GM23338 (cell line): Measurements from ENCODE around the gene IGF1R. TPM values are rescaled to one million over a fixed set of nuclear protein-coding genes. Genes with fewer than 3 reads are reported as not detected.

Experiments
- ATAC-seq: fragments of 200-7000 bp; cut with Tn5 transposase; 3 replicates; pipeline ENCODE4 v1.9.1; 2020
- DNase-seq: peaks from one replicate; pipeline ENCODE4 v3.0.0-alpha.2; 2015; ENCODE audit warnings: low spot score
- H2AFZ ChIP-seq: fragments of 200-600 bp; sonication (generic); 2 replicates; pipeline ENCODE4 v1.8.0; 2016; ENCODE audit warnings: antibody characterized with exemption, mild to moderate bottlenecking, moderate library complexity
- H3F3A ChIP-seq: fragments of 200-600 bp; sonication (generic); replicated peaks from 2 replicates; pipeline ENCODE4 v1.8.0; 2017; ENCODE audit warnings: antibody characterized with exemption, mixed run types, low read depth
- H3K27ac ChIP-seq: fragments of 200-600 bp; sonication (generic); 2 replicates; pipeline ENCODE4 v1.6.1; 2016; ENCODE audit warnings: low read depth
- H3K27me3 ChIP-seq: fragments of 200-600 bp; sonication (generic); 2 replicates; pipeline ENCODE4 v1.8.0; 2016; ENCODE audit warnings: mild to moderate bottlenecking, mixed run types, moderate library complexity; ENCODE audit not compliant: insufficient read depth
- H3K36me3 ChIP-seq: fragments of 200-600 bp; sonication (generic); 2 replicates; pipeline ENCODE4 v1.8.0; 2016; ENCODE audit warnings: mild to moderate bottlenecking; ENCODE audit not compliant: insufficient read depth
- H3K4me1 ChIP-seq: fragments of 200-600 bp; sonication (generic); 2 replicates; pipeline ENCODE4 v1.8.0; 2016; ENCODE audit warnings: mild to moderate bottlenecking, moderate library complexity; ENCODE audit not compliant: insufficient read depth
- H3K4me2 ChIP-seq: fragments of 200-600 bp; sonication (generic); 2 replicates; pipeline ENCODE4 v1.7.1; 2017; ENCODE audit warnings: mixed run types
- H3K4me3 ChIP-seq: fragments of 200-600 bp; sonication (generic); 2 replicates; pipeline ENCODE4 v1.6.1; 2016; ENCODE audit warnings: mixed run types
- H3K79me2 ChIP-seq: fragments of 200-600 bp; sonication (generic); replicated peaks from 2 replicates; pipeline ENCODE4 v1.8.0; 2017; ENCODE audit warnings: mild to moderate bottlenecking; ENCODE audit not compliant: insufficient read depth
- H3K9me2 ChIP-seq: fragments of 200-600 bp; sonication (generic); 2 replicates; pipeline ENCODE4 v1.8.0; 2017; ENCODE audit not compliant: insufficient read depth
- H4K20me1 ChIP-seq: fragments of 200-600 bp; sonication (generic); replicated peaks from 2 replicates; pipeline ENCODE4 v1.8.0; 2017; ENCODE audit warnings: mild to moderate bottlenecking; ENCODE audit not compliant: insufficient read depth
- H3K27ac Mint-ChIP-seq: 2 replicates; pipeline ENCODE4 v1.8.0; 2020; ENCODE audit warnings: inconsistent platforms, mild to moderate bottlenecking, moderate library complexity, mixed read lengths
- H3K27me3 Mint-ChIP-seq: 3 replicates; pipeline ENCODE4 v1.8.0; 2022; ENCODE audit warnings: low read depth, mild to moderate bottlenecking, moderate library complexity, mixed read lengths, inconsistent platforms; ENCODE audit not compliant: insufficient read depth, poor library complexity
- H3K36me3 Mint-ChIP-seq: 3 replicates; pipeline ENCODE4 v1.8.0; 2021; ENCODE audit warnings: low read depth, mild to moderate bottlenecking, inconsistent platforms, moderate library complexity, mixed read lengths
- H3K4me1 Mint-ChIP-seq: 3 replicates; pipeline ENCODE4 v1.8.0; 2020; ENCODE audit warnings: mild to moderate bottlenecking, inconsistent platforms, mixed read lengths
- H3K4me3 Mint-ChIP-seq: 3 replicates; pipeline ENCODE4 v1.8.0; 2021; ENCODE audit warnings: moderate library complexity, mild to moderate bottlenecking, inconsistent platforms, mixed read lengths
- H3K9me3 Mint-ChIP-seq: 3 replicates; pipeline ENCODE4 v1.8.0; 2020; ENCODE audit warnings: moderate library complexity, mild to moderate bottlenecking, inconsistent platforms, mixed read lengths
- CREB1 ChIP-seq: fragments of 250-450 bp; sonication (Bioruptor Pico); IDR thresholded peaks from 2 replicates; pipeline ENCODE4 v1.5.0; 2020; ENCODE audit warnings: low read depth, mild to moderate bottlenecking, moderate library complexity
- EZH2 ChIP-seq: fragments of 200-600 bp; sonication (generic); IDR thresholded peaks from one replicate; pipeline ENCODE4 v1.8.0; 2017; ENCODE audit warnings: antibody characterized with exemption, mild to moderate bottlenecking, low read depth; ENCODE audit not compliant: unreplicated experiment
- POLR2AphosphoS5 ChIP-seq: IDR thresholded peaks from 2 replicates; pipeline ENCODE4 v1.6.1; 2016; ENCODE audit warnings: antibody characterized with exemption, low read depth
- ZNF331 ChIP-seq: fragments of 250-450 bp; sonication (Bioruptor Pico); IDR thresholded peaks from 2 replicates; pipeline ENCODE4 v1.5.0; 2020; ENCODE audit warnings: low read depth, mild to moderate bottlenecking, moderate library complexity
- polyA plus RNA-seq: library from polyadenylated mRNA; unstranded; fragments of >200 nt; fragmentation: Nextera tagmentation; extraction: Ambion mirVana; gene quantifications from 2 replicates; pipeline ENCODE4 v1.2.1, GENCODE V29; 2016
- total RNA-seq: library from RNA; depleted of rRNA; stranded (reverse); fragments of >200 nt; shearing (Covaris generic); gene quantifications from 2 replicates; pipeline ENCODE4 v1.2.3, GENCODE V29; 2014
- TF ChIP-seq, protein P1 (sequence below): fragments of 250-450 bp; sonication (Bioruptor Pico); IDR thresholded peaks from 2 replicates; pipeline ENCODE4 v1.5.0; 2020; ENCODE audit warnings: mild to moderate bottlenecking, moderate library complexity
- TF ChIP-seq, protein P2 (sequence below): IDR thresholded peaks from one replicate; pipeline ENCODE4 v1.6.1; 2018; ENCODE audit warnings: antibody characterized with exemption; ENCODE audit not compliant: unreplicated experiment

The IGF1R gene
- total and polyA plus RNA-seq, 2 experiments from 2014 or later, result 20.4 to 92.2 TPM

DNA sequence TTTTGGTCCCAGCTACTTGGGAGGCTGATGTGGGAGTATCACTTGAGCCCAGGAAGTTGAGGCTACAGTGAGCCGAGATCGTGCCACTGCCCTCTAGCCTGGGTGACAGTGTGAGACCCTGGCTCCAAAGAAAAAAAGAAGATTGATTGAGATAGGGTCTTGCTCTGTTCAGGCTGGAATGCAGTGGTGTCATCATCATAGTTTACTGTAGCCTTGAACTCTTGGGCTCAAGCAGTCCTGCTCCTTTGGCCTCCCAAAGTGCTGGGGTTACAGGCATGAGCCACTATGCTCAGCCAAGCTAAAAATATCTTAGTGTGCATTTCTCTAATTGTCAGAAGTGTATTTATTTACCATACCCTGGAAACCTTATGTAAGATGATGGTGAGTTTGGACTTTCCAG lies 43.9 kb downstream of the IGF1R start (continued):
- TF ChIP-seq, protein P1, sequence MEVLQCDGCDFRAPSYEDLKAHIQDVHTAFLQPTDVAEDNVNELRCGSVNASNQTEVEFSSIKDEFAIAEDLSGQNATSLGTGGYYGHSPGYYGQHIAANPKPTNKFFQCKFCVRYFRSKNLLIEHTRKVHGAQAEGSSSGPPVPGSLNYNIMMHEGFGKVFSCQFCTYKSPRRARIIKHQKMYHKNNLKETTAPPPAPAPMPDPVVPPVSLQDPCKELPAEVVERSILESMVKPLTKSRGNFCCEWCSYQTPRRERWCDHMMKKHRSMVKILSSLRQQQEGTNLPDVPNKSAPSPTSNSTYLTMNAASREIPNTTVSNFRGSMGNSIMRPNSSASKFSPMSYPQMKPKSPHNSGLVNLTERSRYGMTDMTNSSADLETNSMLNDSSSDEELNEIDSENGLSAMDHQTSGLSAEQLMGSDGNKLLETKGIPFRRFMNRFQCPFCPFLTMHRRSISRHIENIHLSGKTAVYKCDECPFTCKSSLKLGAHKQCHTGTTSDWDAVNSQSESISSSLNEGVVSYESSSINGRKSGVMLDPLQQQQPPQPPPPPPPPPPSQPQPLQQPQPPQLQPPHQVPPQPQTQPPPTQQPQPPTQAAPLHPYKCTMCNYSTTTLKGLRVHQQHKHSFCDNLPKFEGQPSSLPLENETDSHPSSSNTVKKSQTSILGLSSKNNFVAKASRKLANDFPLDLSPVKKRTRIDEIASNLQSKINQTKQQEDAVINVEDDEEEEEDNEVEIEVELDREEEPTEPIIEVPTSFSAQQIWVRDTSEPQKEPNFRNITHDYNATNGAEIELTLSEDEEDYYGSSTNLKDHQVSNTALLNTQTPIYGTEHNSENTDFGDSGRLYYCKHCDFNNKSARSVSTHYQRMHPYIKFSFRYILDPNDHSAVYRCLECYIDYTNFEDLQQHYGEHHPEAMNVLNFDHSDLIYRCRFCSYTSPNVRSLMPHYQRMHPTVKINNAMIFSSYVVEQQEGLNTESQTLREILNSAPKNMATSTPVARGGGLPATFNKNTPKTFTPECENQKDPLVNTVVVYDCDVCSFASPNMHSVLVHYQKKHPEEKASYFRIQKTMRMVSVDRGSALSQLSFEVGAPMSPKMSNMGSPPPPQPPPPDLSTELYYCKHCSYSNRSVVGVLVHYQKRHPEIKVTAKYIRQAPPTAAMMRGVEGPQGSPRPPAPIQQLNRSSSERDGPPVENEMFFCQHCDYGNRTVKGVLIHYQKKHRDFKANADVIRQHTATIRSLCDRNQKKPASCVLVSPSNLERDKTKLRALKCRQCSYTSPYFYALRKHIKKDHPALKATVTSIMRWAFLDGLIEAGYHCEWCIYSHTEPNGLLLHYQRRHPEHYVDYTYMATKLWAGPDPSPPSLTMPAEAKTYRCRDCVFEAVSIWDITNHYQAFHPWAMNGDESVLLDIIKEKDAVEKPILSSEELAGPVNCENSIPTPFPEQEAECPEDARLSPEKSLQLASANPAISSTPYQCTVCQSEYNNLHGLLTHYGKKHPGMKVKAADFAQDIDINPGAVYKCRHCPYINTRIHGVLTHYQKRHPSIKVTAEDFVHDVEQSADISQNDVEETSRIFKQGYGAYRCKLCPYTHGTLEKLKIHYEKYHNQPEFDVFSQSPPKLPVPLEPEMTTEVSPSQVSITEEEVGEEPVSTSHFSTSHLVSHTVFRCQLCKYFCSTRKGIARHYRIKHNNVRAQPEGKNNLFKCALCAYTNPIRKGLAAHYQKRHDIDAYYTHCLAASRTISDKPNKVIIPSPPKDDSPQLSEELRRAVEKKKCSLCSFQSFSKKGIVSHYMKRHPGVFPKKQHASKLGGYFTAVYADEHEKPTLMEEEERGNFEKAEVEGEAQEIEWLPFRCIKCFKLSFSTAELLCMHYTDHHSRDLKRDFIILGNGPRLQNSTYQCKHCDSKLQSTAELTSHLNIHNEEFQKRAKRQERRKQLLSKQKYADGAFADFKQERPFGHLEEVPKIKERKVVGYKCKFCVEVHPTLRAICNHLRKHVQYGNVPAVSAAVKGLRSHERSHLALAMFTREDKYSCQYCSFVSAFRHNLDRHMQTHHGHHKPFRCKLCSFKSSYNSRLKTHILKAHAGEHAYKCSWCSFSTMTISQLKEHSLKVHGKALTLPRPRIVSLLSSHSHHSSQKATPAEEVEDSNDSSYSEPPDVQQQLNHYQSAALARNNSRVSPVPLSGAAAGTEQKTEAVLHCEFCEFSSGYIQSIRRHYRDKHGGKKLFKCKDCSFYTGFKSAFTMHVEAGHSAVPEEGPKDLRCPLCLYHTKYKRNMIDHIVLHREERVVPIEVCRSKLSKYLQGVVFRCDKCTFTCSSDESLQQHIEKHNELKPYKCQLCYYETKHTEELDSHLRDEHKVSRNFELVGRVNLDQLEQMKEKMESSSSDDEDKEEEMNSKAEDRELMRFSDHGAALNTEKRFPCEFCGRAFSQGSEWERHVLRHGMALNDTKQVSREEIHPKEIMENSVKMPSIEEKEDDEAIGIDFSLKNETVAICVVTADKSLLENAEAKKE, result no peak
- TF ChIP-seq, protein P2, sequence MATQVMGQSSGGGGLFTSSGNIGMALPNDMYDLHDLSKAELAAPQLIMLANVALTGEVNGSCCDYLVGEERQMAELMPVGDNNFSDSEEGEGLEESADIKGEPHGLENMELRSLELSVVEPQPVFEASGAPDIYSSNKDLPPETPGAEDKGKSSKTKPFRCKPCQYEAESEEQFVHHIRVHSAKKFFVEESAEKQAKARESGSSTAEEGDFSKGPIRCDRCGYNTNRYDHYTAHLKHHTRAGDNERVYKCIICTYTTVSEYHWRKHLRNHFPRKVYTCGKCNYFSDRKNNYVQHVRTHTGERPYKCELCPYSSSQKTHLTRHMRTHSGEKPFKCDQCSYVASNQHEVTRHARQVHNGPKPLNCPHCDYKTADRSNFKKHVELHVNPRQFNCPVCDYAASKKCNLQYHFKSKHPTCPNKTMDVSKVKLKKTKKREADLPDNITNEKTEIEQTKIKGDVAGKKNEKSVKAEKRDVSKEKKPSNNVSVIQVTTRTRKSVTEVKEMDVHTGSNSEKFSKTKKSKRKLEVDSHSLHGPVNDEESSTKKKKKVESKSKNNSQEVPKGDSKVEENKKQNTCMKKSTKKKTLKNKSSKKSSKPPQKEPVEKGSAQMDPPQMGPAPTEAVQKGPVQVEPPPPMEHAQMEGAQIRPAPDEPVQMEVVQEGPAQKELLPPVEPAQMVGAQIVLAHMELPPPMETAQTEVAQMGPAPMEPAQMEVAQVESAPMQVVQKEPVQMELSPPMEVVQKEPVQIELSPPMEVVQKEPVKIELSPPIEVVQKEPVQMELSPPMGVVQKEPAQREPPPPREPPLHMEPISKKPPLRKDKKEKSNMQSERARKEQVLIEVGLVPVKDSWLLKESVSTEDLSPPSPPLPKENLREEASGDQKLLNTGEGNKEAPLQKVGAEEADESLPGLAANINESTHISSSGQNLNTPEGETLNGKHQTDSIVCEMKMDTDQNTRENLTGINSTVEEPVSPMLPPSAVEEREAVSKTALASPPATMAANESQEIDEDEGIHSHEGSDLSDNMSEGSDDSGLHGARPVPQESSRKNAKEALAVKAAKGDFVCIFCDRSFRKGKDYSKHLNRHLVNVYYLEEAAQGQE, result no peak
- TF ChIP-seq EZH2, result no peak

DNA sequence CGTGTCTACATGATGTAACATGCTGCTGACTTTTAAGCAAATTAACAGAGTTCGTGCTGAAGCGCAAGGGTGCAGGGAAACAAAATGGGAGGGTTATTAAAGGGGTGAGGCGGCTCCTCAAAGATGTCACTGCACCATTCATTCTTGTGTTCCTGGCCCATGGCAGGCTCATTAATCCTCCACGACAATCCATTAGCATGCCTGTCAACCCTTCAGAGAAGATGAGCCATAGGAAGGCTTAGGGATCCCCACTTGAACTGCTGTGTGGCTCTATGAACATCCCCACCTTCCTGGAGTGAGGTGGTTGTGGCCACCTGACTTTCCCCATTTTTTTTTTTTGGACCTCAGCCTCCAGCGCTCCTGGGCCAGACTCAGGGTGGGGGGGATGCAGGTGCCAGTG lies 45.8 kb downstream of the IGF1R start:
- Mint-ChIP-seq H3K36me3 (no peaks in the 10 kb centered on the region), H3K27ac (peak overlapping the region; percentile 51; the same call in 1 of the 2 replicates), H3K9me3 (no peaks in the 10 kb centered on the region), H3K4me1 (peaks cover 77% of the 10 kb centered on the region), H3K27me3 (peaks cover 12% of the 10 kb centered on the region), H3K4me3 (no peak overlapping the region)
- DNase-seq (no peak), ATAC-seq (no peak)
- TF ChIP-seq CREB1 (CRISPR knock-in tag), result no peak
- TF ChIP-seq ZNF331, result no peak
- no peak for TF ChIP-seq POLR2AphosphoS5
- Histone ChIP-seq H3K4me2 (peak overlapping the region; percentile 60), H3K27me3 (no peaks in the 10 kb centered on the region), H3K4me1 (peaks cover 90% of the 10 kb centered on the region), H3K9me2 (no peaks in the 10 kb centered on the region), H3K79me2 (peaks cover 100% of the 10 kb centered on the region), H3K4me3 (no peak overlapping the region), H4K20me1 (peaks cover 78% of the 10 kb centered on the region), H2AFZ (no peak overlapping the region), H3K36me3 (no peaks in the 10 kb centered on the region), H3F3A (no peaks in the 10 kb centered on the region), H3K27ac (no peak overlapping the region)
